Stimulated activated naive B cell treated with anti-CD40 and anti-IgM and Interleukin-4, amounts not matched to agents 10 μg/mL and 1 μg/mL and 100 μg/mL, for 72 hours (primary cell): ENCODE measurements around the gene TMEM229B.

Source experiments
- ATAC-seq, 2 donors: fragments of 150-1000 bp; cut with Tn5 transposase; replicated peaks; 2 replicates each; pipeline ENCODE4 v1.10.0; 2021; ENCODE audit warnings: moderate library complexity in 1 of 2
- DNase-seq: peaks from one replicate; pipeline ENCODE4 v3.0.0; 2021
- H3K27ac Mint-ChIP-seq: one replicate; pipeline ENCODE4 v1.8.0; 2022; ENCODE audit warnings: mild to moderate bottlenecking, mixed read lengths
- H3K27me3 Mint-ChIP-seq, 2 donors: one replicate each; pipeline ENCODE4 v1.8.0; 2022; ENCODE audit warnings: mixed read lengths in 2 of 2
- H3K36me3 Mint-ChIP-seq, 2 donors: one replicate each; pipeline ENCODE4 v1.8.0; 2022; ENCODE audit warnings: mixed read lengths in 2 of 2, mild to moderate bottlenecking in 1 of 2
- H3K4me1 Mint-ChIP-seq, 2 donors: one replicate each; pipeline ENCODE4 v1.8.0; 2022; ENCODE audit warnings: mixed read lengths in 2 of 2, mild to moderate bottlenecking in 1 of 2
- H3K4me3 Mint-ChIP-seq, 2 donors: one replicate each; pipeline ENCODE4 v1.8.0; 2022; ENCODE audit warnings: mild to moderate bottlenecking in 2 of 2, mixed read lengths in 2 of 2, moderate library complexity in 1 of 2
- H3K9me3 Mint-ChIP-seq, 2 donors: one replicate each; pipeline ENCODE4 v1.8.0; 2022; ENCODE audit warnings: mixed read lengths in 2 of 2, mild to moderate bottlenecking in 1 of 2

Gene TMEM229B

DNA sequence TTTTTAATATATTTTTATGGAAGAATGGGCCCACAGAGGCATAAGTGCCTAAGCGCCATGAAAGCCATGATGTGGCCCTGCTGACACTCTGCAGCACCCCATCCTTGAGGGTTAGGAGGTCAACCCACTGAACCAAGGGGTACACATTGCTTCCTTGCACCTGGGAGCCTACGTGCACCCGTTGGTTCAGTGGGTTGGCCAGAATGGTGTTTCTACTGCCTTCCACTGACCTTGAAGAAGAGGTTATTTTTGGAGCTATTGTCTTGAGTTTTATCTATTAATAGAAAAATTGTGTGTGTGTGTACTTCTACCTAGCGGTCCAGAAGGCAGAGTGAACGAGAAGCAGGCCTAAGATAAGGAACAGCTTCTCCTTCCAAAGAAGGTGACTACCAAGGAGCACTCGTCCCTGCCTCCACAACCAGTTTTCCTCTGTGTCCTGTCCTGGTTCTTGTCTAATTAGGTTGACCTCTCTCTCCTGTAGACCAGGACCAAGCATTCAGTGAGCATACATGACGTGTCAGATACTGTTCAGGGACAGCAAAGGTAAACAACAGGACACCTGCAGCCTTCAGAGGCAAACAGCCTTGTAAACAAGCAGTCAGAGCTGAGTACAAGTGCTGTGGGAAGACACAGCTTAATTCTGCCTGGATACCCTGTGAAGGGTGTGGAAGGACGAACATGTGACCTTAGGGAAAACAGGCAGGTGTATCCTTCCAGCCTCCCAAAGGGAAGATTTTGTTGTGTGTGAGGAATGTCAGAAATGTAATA, 46.2 kb downstream of the TMEM229B start:
- H3K4me1 Mint-ChIP-seq: peaks cover 0 to 2% of the 10 kb centered on the region in 2 donors
- H3K27ac Mint-ChIP-seq: no peak overlapping the region

DNA sequence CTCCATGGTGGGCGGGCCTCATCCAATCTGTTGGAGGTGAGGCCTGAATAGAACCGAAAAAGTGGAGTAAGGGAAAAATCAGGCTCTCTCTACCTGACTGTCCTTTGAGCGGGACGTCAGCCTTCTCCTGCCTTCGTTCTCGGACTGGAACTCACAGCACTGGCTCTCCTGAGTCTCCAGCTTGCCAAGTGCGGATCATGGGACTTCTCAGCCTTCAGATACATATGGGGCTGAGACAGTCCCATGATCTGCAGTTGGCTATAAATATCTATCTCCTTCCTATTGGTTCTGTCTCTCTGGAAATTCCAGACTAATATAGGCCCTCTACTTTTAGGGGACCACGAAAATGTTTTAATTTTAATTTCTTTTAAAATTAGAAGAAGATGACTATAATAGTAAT, 46.8 kb downstream of the TMEM229B start:
- DNase-seq (no peak), ATAC-seq (no peak)
- no peak overlapping the region for H3K4me3 Mint-ChIP-seq
- H3K4me1 Mint-ChIP-seq: no peaks in the 10 kb centered on the region
- peaks cover 20 to 29% of the 10 kb centered on the region in 2 donors for H3K27me3 Mint-ChIP-seq
- no peaks in the 10 kb centered on the region for H3K9me3 Mint-ChIP-seq
- H3K36me3 Mint-ChIP-seq: no peaks in the 10 kb centered on the region
- H3K27ac Mint-ChIP-seq: no peak overlapping the region

More for the DNA sequence above, 46.2 kb downstream of the TMEM229B start:
- no peaks in the 10 kb centered on the region for H3K36me3 Mint-ChIP-seq
- peaks cover 16 to 24% of the 10 kb centered on the region in 2 donors for H3K27me3 Mint-ChIP-seq
- DNase-seq: no peak
- H3K4me3 Mint-ChIP-seq: no peak overlapping the region
- H3K9me3 Mint-ChIP-seq: no peaks in the 10 kb centered on the region
- no peak for ATAC-seq

DNA sequence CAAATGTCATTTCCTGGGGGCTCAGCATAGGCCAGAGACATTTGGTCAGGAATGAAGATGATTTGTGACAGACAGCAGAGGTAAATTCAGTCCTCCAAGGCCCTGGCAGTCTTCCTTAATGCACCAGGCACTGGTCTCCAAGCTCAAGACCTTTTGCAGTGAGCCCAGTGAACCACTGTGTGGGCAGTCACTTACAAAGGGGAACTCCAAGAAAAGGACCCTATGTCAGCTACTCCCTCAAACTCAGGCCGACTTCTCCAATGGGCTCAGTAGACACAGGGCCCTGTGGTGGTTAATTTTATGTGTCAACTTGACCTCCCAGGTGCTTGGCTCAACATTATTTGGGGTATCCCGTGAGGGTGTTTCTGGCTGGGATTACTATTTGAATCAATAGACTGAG, 47.3 kb downstream of the TMEM229B start:
- Mint-ChIP-seq H3K9me3 (no peaks in the 10 kb centered on the region), H3K27ac (no peak overlapping the region), H3K4me1 (no peaks in the 10 kb centered on the region), H3K27me3 (peaks cover 17 to 29% of the 10 kb centered on the region in 2 donors), H3K36me3 (no peaks in the 10 kb centered on the region), H3K4me3 (no peak overlapping the region)
- no peak for ATAC-seq
- DNase-seq: no peak

DNA sequence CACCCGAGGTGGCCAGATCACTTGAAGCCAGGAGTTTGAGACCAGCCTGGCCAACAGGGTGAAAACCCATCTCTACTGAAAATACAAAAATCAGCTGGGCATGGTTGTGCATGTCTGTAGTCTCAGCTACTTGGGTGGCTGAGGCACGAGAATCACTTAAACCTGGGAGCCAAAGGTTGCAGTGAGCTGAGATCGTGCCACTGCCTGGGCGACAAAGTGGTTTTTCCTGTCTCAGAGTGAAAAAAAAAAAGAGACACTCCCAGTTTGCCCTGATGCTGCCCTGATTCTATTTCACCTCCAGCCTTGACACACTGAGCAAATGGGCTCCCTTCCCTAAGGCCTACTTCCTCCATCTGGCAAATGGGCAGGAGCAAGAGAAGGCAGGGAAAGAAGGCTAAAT, 48.0 kb downstream of the TMEM229B start:
- DNase-seq (no peak), ATAC-seq (no peak)
- Mint-ChIP-seq H3K9me3 (no peaks in the 10 kb centered on the region), H3K4me1 (no peaks in the 10 kb centered on the region), H3K27ac (no peak overlapping the region), H3K36me3 (no peaks in the 10 kb centered on the region), H3K27me3 (peaks cover 15 to 35% of the 10 kb centered on the region in 2 donors), H3K4me3 (no peak overlapping the region)

DNA sequence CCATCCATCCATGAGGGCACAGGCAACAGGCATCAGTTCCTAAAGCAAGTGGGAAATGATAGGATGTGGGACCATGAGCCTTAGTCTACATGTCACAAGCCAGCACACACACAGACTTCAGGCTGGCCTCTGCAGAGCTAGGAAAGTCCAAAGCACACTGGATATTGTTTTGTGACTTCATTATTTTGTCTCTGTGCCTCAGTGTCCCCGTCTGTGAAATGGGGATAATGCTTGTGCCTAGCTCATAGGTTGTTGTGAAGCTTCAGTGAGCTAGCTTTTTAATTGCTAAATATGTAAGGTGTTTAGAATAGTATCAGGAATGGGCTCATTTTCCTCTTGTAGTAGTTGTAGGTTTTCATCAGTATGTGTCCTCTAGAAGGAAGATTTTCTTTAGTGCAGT, 49.6 kb downstream of the TMEM229B start:
- Mint-ChIP-seq H3K4me1 (no peaks in the 10 kb centered on the region), H3K36me3 (no peaks in the 10 kb centered on the region), H3K27me3 (peaks cover 11 to 28% of the 10 kb centered on the region in 2 donors), H3K27ac (no peak overlapping the region), H3K4me3 (no peak overlapping the region), H3K9me3 (no peaks in the 10 kb centered on the region)
- DNase-seq (no peak), ATAC-seq (no peak)

DNA sequence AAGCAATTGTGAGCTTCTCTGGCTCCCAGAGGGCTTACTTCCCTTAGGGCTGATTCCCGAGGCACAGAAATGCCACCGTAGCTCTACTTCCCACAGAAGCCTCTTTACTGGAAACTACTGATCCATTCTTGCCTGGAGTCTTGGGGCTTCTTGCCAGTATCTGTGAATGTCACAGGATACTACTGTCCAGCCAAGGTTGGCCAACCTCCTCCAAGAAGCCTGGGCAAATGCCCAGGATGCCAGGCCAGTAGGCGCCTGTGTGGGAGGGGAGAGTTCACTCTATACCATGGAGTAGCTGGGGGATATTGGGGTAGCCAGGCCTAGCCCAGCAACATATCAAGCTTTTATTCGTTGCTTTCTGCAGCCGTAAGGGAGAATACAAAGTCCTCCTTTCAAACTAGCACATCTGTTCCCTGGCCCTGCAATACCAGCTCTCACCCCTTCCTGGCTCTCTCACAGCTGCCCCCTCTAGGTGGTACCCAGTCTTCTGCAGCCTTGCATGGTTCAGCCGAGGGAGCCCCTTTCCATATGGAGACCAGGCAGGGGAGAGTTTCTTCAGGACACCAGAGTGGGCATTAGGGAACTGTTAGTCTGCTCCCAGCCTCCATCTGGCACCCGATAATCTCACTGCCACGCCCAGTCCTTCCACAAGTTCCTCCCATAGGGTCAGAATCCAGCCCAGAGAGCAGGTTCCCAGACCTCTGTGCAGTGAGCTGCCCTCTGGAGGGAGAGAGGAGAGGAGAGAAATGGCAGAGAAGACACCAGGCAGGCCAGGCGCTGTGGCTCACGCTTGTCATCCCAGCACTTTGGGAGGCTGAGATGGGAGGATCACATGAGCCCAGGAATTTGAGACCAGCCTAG, 52.3 kb downstream of the TMEM229B start:
- no peak overlapping the region for H3K27ac Mint-ChIP-seq
- no peak for ATAC-seq
- no peaks in the 10 kb centered on the region for H3K4me1 Mint-ChIP-seq
- DNase-seq: no peak
- no peaks in the 10 kb centered on the region for H3K9me3 Mint-ChIP-seq
- H3K36me3 Mint-ChIP-seq: no peaks in the 10 kb centered on the region
- peaks cover 6 to 17% of the 10 kb centered on the region in 2 donors for H3K27me3 Mint-ChIP-seq
- no peak overlapping the region for H3K4me3 Mint-ChIP-seq

DNA sequence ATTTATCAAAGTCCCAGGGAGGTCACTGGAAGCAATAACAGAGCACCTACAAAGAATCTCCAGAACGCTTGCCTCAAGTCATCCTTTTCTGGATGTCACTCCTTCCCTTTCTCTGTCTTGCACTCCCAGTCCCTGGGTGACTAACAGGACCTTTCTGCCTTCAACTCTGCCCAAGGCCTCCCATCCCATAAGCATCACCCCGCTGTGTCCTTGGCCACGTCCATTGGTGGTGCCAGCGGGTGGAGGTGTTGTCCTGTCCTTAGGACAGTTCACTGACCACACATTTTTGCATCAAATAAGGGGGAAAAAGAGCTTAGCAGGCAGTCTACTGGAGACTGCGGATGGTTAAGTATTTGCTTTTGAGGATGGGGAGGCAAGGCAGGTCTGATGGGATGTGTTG, 52.9 kb downstream of the TMEM229B start:
- no peak for DNase-seq
- no peaks in the 10 kb centered on the region for H3K36me3 Mint-ChIP-seq
- peaks cover 6 to 20% of the 10 kb centered on the region in 2 donors for H3K27me3 Mint-ChIP-seq
- no peaks in the 10 kb centered on the region for H3K4me1 Mint-ChIP-seq
- H3K9me3 Mint-ChIP-seq: no peaks in the 10 kb centered on the region
- no peak overlapping the region for H3K27ac Mint-ChIP-seq
- ATAC-seq: no peak
- H3K4me3 Mint-ChIP-seq: no peak overlapping the region

DNA sequence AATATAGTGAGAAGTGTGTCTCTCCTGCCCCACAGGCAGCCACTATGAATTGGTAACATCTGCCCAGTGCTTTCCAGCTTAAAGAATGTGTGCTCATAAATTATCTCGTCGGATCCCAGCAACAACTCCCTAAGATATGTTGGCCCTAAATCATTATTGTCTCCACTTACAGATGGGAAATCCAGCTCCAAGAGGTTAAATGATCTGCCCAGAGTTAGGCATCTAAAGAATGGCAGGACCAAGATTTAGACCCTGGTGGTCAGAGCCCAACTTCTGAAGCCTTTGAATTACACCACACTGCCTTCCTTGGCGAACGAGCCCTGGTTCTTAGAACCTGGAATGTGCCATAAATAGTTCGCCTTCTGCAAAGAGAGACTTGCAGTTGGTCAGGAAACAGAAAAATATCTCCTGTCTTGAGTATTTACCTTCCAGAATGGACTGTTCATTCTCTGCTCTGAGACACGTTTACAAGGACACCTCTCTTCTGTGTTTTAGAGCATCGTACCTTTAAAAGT, 56.4 kb downstream of the TMEM229B start:
- H3K36me3 Mint-ChIP-seq: no peaks in the 10 kb centered on the region
- no peak overlapping the region for H3K4me3 Mint-ChIP-seq
- no peaks in the 10 kb centered on the region for H3K9me3 Mint-ChIP-seq
- H3K27me3 Mint-ChIP-seq: peaks cover 5 to 28% of the 10 kb centered on the region in 2 donors
- H3K27ac Mint-ChIP-seq: no peak overlapping the region
- ATAC-seq: no peak
- peaks cover 2 to 3% of the 10 kb centered on the region in 2 donors for H3K4me1 Mint-ChIP-seq
- no peak for DNase-seq

DNA sequence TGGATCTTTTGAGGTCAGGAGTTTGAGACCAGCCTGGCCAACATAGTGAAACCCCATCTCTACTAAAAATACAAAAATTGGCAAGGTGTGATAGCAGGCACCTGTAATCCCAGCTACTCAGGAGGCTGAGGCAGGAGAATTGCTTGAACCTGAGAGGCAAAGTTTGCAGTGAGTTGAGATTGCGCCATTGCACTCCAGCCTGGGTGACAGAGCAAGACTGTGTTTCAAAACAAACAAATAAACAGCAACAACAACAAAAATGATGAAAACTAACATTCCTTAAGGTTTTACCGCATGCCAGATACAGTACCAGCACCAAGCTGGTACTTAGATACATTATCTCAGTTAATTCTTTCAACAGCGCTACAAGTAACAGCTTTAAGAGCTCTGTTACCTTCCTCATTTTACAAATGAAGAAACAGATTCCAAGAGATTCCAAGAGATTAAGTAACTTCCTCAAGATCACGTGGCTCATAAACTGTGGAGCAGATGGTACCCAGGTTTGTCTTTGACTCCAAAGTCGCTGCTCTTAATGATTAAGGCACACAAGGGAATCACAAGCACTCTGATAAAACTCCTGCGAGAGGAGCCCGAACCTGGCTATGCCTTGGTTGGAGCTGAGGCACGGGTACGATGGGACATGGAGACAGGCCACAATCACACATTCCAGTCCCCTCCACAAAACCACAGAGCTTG, 58.9 kb downstream of the TMEM229B start:
- H3K27me3 Mint-ChIP-seq: peaks cover 16 to 42% of the 10 kb centered on the region in 2 donors
- no peak for ATAC-seq
- no peak overlapping the region for H3K27ac Mint-ChIP-seq
- H3K9me3 Mint-ChIP-seq: no peaks in the 10 kb centered on the region
- H3K36me3 Mint-ChIP-seq: no peaks in the 10 kb centered on the region
- H3K4me3 Mint-ChIP-seq: no peak overlapping the region
- no peak for DNase-seq
- peaks cover 7 to 8% of the 10 kb centered on the region in 2 donors for H3K4me1 Mint-ChIP-seq

DNA sequence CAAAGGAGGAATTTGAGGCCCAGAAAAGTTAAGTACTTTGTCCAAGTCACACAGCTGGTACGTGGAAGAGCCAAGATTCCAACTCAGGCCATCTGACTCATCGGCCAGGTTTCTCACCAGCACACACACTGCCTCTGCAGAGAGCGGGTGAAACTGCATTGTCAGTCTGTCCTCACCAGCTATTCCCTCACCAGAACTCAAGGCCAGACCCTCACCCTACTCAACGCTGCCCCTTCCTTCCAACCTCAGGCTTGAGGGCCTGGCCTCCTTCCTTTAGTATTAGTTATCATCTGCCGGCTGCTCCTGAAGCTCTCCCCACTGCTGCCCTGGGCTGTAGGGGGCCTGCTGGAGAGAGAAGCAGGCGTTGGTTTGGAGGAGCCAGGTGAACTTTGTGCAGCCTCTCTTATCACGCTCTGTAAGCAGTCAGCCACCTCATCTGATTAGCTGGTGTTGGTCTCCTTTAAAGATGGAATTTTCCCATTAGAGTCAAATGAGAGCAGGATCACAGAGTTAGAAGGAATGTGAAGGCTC, 60.0 kb downstream of the TMEM229B start:
- Mint-ChIP-seq H3K36me3 (no peaks in the 10 kb centered on the region), H3K27me3 (peaks cover 21 to 49% of the 10 kb centered on the region in 2 donors), H3K27ac (no peak overlapping the region), H3K9me3 (no peaks in the 10 kb centered on the region), H3K4me3 (no peak overlapping the region), H3K4me1 (peaks cover 8 to 11% of the 10 kb centered on the region in 2 donors)
- ATAC-seq (no peak), DNase-seq (no peak)

DNA sequence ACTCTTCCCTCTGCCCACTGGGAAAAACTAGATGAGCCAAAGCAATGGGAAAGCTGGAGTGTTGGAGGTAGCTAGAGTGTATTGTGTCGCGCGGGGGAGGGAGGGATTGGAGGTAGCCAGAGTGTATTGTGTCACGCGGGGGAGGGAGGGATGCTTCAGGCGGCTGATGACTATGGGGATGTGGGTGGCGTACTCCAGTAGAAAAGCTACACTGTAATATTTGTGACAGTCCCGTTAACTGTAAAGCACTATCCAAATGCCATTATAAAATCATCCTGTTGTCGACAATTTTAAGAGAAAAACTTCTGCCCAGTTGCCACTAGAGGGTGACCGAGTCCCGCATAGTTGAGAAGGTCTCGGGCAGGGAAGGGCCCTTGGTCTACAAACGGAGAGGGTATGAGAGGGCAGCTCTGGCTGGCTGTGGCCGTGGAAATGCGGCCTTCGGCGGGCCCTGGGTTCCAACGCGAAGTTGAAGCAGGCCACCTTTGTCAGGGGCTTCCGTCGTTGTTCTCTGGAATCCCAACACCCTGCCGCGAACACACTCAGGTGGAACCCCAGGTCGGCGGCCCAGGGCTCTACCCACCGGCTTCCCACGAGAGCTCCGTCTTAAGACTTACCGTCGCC, 61.4 kb downstream of the TMEM229B start:
- no peaks in the 10 kb centered on the region for H3K36me3 Mint-ChIP-seq
- ATAC-seq (peak; percentile 91 to 93), DNase-seq (peak; percentile 59)
- no peak overlapping the region for H3K4me3 Mint-ChIP-seq
- no peaks in the 10 kb centered on the region for H3K9me3 Mint-ChIP-seq
- H3K27me3 Mint-ChIP-seq: peaks cover 27 to 54% of the 10 kb centered on the region in 2 donors
- peaks cover 12 to 16% of the 10 kb centered on the region in 2 donors for H3K4me1 Mint-ChIP-seq
- no peak overlapping the region for H3K27ac Mint-ChIP-seq

DNA sequence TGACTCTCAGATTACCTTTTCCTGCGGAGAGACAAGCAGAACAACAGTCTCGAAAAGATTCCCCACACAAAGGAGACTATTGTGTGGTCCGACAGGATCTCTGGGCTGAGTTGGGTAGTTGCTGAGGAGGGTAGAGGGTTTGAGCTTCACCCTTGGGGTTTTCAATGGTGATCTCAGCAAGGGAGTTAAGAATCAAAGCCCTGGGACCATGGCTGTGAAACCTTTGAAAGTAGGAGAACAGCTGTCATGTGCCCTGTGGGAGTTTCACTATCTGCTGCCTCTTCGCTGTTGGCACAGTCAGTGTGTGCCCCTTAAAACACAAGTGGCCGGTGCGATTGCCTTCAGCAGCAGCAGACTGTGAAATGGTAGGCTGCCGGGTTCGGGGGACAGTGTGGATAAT, 62.4 kb downstream of the TMEM229B start:
- H3K4me3 Mint-ChIP-seq: no peak overlapping the region
- H3K4me1 Mint-ChIP-seq: peaks cover 12 to 16% of the 10 kb centered on the region in 2 donors
- ATAC-seq: no peak
- H3K27me3 Mint-ChIP-seq: peaks cover 27 to 54% of the 10 kb centered on the region in 2 donors
- DNase-seq: no peak
- no peak overlapping the region for H3K27ac Mint-ChIP-seq
- no peaks in the 10 kb centered on the region for H3K36me3 Mint-ChIP-seq
- H3K9me3 Mint-ChIP-seq: no peaks in the 10 kb centered on the region

DNA sequence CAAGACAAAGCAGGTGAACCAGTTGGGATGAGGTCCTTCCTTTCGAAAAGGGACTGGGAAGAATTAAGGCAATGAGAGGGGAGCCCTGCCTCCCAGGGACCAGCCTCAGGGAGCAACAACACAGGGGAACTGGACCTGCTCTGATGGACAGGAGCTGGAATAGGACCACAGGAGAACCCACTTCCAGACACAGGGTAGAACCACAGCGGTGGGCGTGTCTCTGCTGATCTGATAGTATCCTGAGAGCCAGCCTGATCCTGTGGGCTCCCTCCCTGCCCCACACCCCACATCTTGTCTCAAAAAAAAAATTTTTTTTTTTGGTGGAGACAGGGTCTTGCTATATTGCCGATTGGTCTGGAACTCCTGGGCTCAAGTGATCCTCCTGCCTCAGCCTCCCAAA, 62.9 kb downstream of the TMEM229B start:
- Mint-ChIP-seq H3K9me3 (no peaks in the 10 kb centered on the region), H3K27ac (no peak overlapping the region), H3K4me3 (no peak overlapping the region), H3K27me3 (peaks cover 27 to 51% of the 10 kb centered on the region in 2 donors), H3K4me1 (peaks cover 12 to 16% of the 10 kb centered on the region in 2 donors), H3K36me3 (no peaks in the 10 kb centered on the region)
- no peak for DNase-seq
- ATAC-seq: no peak
